ENCODE measurements around the gene JTB. TPM values are rescaled to one million over a fixed set of nuclear protein-coding genes. Genes with fewer than 3 reads are reported as not detected.
A peak's percentile ranks its signal among the peaks of the same experiment; 100 is the strongest.
"Not testable (repeated sequence)": the region's sequence is repeated elsewhere in the genome, so short reads cannot be mapped to it uniquely, and the experiment has no call there.

The JTB gene
- total RNA-seq, 2 experiments from 2014 or later: 111 to 124 TPM

GRCh38 chr1:153991151-153991630, 13.7 kb upstream of the JTB start:
- no peaks in the 10 kb centered on the region for H3K9me3 Mint-ChIP-seq

GRCh38 chr1:153990468-153991150, 13.1 kb upstream of the JTB start, which contains the start of gene RPS27:
TSS of gene RPS27 (plus strand) at chr1:153990762. CDS start at chr1:153990797, 35 bp downstream.
- peak within 1 kb of the TSS; percentile 96 for H3K27ac Mint-ChIP-seq
- peaks cover 39% of the 10 kb centered on the region for H3K4me1 Mint-ChIP-seq
- H3K4me3 Mint-ChIP-seq: peak within 1 kb of the TSS; percentile 87
- CTCF ChIA-PET: interaction anchor here (0.5 to 2.2 kb wide), 9 partner anchors 8 to 343 kb away, joined by 3 to 6 read pairs (median 3); partner anchors contain the start of genes CREB3L4 and JTB
- H3K36me3 Mint-ChIP-seq (ENCODE audit: low read depth): peaks cover 34% of the 10 kb centered on the region
- peak; percentile 94 for DNase-seq
- H3K9me3 Mint-ChIP-seq: no peaks in the 10 kb centered on the region
- POLR2A ChIA-PET: interaction anchor here (0.5 to 1.4 kb wide), 14 partner anchors 8 to 1015 kb away, joined by 3 to 10 read pairs (median 4); partner anchors contain the start of genes CHTOP, CREB3L4, DENND4B and JTB
- no peaks in the 10 kb centered on the region for H3K27me3 Mint-ChIP-seq

More at GRCh38 chr1:153991151-153991630, 13.7 kb upstream of the JTB start:
- Mint-ChIP-seq H3K4me3 (peak overlapping the region; percentile 87), H3K4me1 (peaks cover 35% of the 10 kb centered on the region), H3K27ac (peak overlapping the region; percentile 96), H3K36me3 (ENCODE audit: low read depth) (peaks cover 36% of the 10 kb centered on the region), H3K27me3 (no peaks in the 10 kb centered on the region)
- DNase-seq: no peak
- POLR2A ChIA-PET: interaction anchor here (0.9 to 1.4 kb wide), 2 partner anchors 14 to 222 kb away, joined by 3 to 8 read pairs; partner anchors contain the start of gene JTB
- CTCF ChIA-PET: interaction anchor here (0.6 to 2.2 kb wide), 5 partner anchors 9 to 342 kb away, joined by 3 to 6 read pairs (median 3); partner anchors contain the start of genes CREB3L4 and JTB

- no peak for DNase-seq
- Mint-ChIP-seq H3K4me1 (peaks cover 48% of the 10 kb centered on the region), H3K36me3 (ENCODE audit: low read depth) (peaks cover 15% of the 10 kb centered on the region), H3K9me3 (no peaks in the 10 kb centered on the region), H3K27me3 (no peaks in the 10 kb centered on the region), H3K4me3 (no peak overlapping the region), H3K27ac (peak overlapping the region; percentile 91)
- CTCF ChIA-PET: interaction anchor here (0.8 to 3.5 kb wide), 16 partner anchors 11 to 313 kb away, joined by 3 to 32 read pairs (median 4); partner anchors contain the start of genes CREB3L4, DENND4B, GATAD2B and JTB
- POLR2A ChIA-PET: interaction anchor here (0.5 kb wide), 1 partner anchor 315 kb away, joined by 8 read pairs; no protein-coding TSS in a partner anchor
Measured at GRCh38 chr1:153987621-153988020, 10.1 kb upstream of the JTB start.

- H3K27ac Mint-ChIP-seq: peak within 1 kb of the TSS; percentile 91
- no peaks in the 10 kb centered on the region for H3K9me3 Mint-ChIP-seq
- H3K36me3 Mint-ChIP-seq (ENCODE audit: low read depth): peaks cover 2% of the 10 kb centered on the region
- DNase-seq: no peak
- POLR2A ChIA-PET: interaction anchor here (0.6 kb wide), 1 partner anchor 195 kb away, joined by 5 read pairs; no protein-coding TSS in a partner anchor
- H3K27me3 Mint-ChIP-seq: no peaks in the 10 kb centered on the region
- peak within 1 kb of the TSS; percentile 50 for H3K4me3 Mint-ChIP-seq
- CTCF ChIA-PET: interaction anchor here (0.6 to 3.5 kb wide), 23 partner anchors 9 to 453 kb away, joined by 3 to 32 read pairs (median 4); partner anchors contain the start of genes CREB3L4, DENND4B, JTB and SLC27A3
- H3K4me1 Mint-ChIP-seq: peaks cover 34% of the 10 kb centered on the region
Measured at GRCh38 chr1:153985941-153986761, 8.7 kb upstream of the JTB start, which contains the start of gene RAB13. TSS of gene RAB13 (minus strand) at chr1:153986339. CDS start at chr1:153986236, 103 bp downstream.

- H3K36me3 Mint-ChIP-seq (ENCODE audit: low read depth): no peaks in the 10 kb centered on the region
- H3K4me3 Mint-ChIP-seq: peak overlapping the region; percentile 6
- no peaks in the 10 kb centered on the region for H3K9me3 Mint-ChIP-seq
- CTCF ChIA-PET: interaction anchor here (0.7 to 3.5 kb wide), 9 partner anchors 9 to 251 kb away, joined by 3 to 32 read pairs (median 5); partner anchors contain the start of genes CREB3L4, JTB, SLC27A3 and SLC39A1
- H3K27ac Mint-ChIP-seq: peak overlapping the region; percentile 61
- H3K27me3 Mint-ChIP-seq: no peaks in the 10 kb centered on the region
- POLR2A ChIA-PET: interaction anchor here (0.6 kb wide), 1 partner anchor 194 kb away, joined by 5 read pairs; no protein-coding TSS in a partner anchor
- no peak for DNase-seq
- peaks cover 33% of the 10 kb centered on the region for H3K4me1 Mint-ChIP-seq
Measured at GRCh38 chr1:153985341-153985912, 8.0 kb upstream of the JTB start.

- Mint-ChIP-seq H3K9me3 (no peaks in the 10 kb centered on the region), H3K27me3 (no peaks in the 10 kb centered on the region), H3K4me3 (no peak overlapping the region), H3K36me3 (ENCODE audit: low read depth) (no peaks in the 10 kb centered on the region), H3K27ac (no peak overlapping the region), H3K4me1 (peaks cover 30% of the 10 kb centered on the region)
- no peak for DNase-seq
- POLR2A ChIA-PET: no interaction called here
- CTCF ChIA-PET: interaction anchor here (0.5 to 3.5 kb wide), 7 partner anchors 8 to 209 kb away, joined by 3 to 32 read pairs (median 3); partner anchors contain the start of genes CREB3L4, DENND4B, JTB and SLC27A3
Measured at GRCh38 chr1:153984123-153984894, 6.8 kb upstream of the JTB start.

- H3K9me3 Mint-ChIP-seq; H3K36me3 Mint-ChIP-seq (ENCODE audit: low read depth); H3K27me3 Mint-ChIP-seq; CTCF ChIA-PET; H3K4me3 Mint-ChIP-seq; DNase-seq; H3K27ac Mint-ChIP-seq: not testable (repeated sequence)
- H3K4me1 Mint-ChIP-seq: peaks cover 34% of the 10 kb centered on the region
- POLR2A ChIA-PET: interaction anchor here (0.6 kb wide), 1 partner anchor 218 kb away, joined by 3 read pairs; no protein-coding TSS in a partner anchor
Measured at GRCh38 chr1:153981735-153982134, 4.3 kb upstream of the JTB start.

- H3K36me3 Mint-ChIP-seq (ENCODE audit: low read depth): peaks cover 28% of the 10 kb centered on the region
- H3K27me3 Mint-ChIP-seq, H3K9me3 Mint-ChIP-seq, POLR2A ChIA-PET, H3K27ac Mint-ChIP-seq, DNase-seq: not testable (repeated sequence)
- CTCF ChIA-PET: interaction anchor here (0.8 to 4.8 kb wide), 4 partner anchors 7 to 129 kb away, joined by 3 to 32 read pairs (median 8); partner anchors contain the start of genes CREB3L4 and RAB13
- H3K4me1 Mint-ChIP-seq: peaks cover 35% of the 10 kb centered on the region
- peak overlapping the region; percentile 97 for H3K4me3 Mint-ChIP-seq
Measured at GRCh38 chr1:153979091-153979490, 1.6 kb upstream of the JTB start.

- Mint-ChIP-seq H3K4me3 (peak overlapping the region; percentile 97), H3K9me3 (no peaks in the 10 kb centered on the region)
Measured at GRCh38 chr1:153978274-153978909, 918 bp upstream of the JTB start.

GRCh38 chr1:153976819-153977249, 640 bp downstream of the JTB start:
- peak overlapping the region; percentile 97 for H3K4me3 Mint-ChIP-seq
- ChIA-PET CTCF (interaction anchor here (0.6 to 4.8 kb wide), 7 partner anchors 8 to 68 kb away, joined by 3 to 32 read pairs (median 12); partner anchors contain the start of genes CREB3L4, DENND4B, RAB13 and SLC39A1), POLR2A (interaction anchor here (0.6 to 1.8 kb wide), 5 partner anchors 10 to 305 kb away, joined by 3 to 9 read pairs (median 3); partner anchors contain the start of genes CREB3L4 and RPS27)
- H3K36me3 Mint-ChIP-seq (ENCODE audit: low read depth): peaks cover 38% of the 10 kb centered on the region
- peaks cover 54% of the 10 kb centered on the region for H3K4me1 Mint-ChIP-seq
- no peaks in the 10 kb centered on the region for H3K27me3 Mint-ChIP-seq
- no peak for DNase-seq
- H3K9me3 Mint-ChIP-seq: no peaks in the 10 kb centered on the region
- H3K27ac Mint-ChIP-seq: peak overlapping the region; percentile 92

More at GRCh38 chr1:153978274-153978909, 918 bp upstream of the JTB start:
- Mint-ChIP-seq H3K27ac (peak overlapping the region; percentile 92), H3K27me3 (no peaks in the 10 kb centered on the region), H3K36me3 (ENCODE audit: low read depth) (peaks cover 35% of the 10 kb centered on the region), H3K4me1 (peaks cover 39% of the 10 kb centered on the region)
- DNase-seq: no peak
- ChIA-PET CTCF (interaction anchor here (0.8 to 4.8 kb wide), 7 partner anchors 8 to 182 kb away, joined by 3 to 32 read pairs (median 12); partner anchors contain the start of genes CREB3L4, DENND4B, RAB13 and SLC39A1), POLR2A (interaction anchor here (1.0 to 1.8 kb wide), 4 partner anchors 11 to 56 kb away, joined by 3 to 9 read pairs (median 6); partner anchors contain the start of genes CREB3L4, CRTC2 and RPS27)
